GM12878 (cell line): ENCODE measurements around the gene PTPRN2. TPM values are rescaled to one million over a fixed set of nuclear protein-coding genes. Genes with fewer than 3 reads are reported as not detected.

Source experiments
- ATAC-seq: fragments of 200-7000 bp; cut with Tn5 transposase; 3 replicates; pipeline ENCODE4 v1.9.1; 2020; ENCODE audit warnings: mild to moderate bottlenecking, moderate library complexity
- BruUV-seq: library from RNA; stranded (reverse); fragments of 400-500 nt; replicated peaks from 2 replicates; lab custom pipeline; 2021; lab: Mats Ljungman, UMichigan
- CTCF ChIA-PET: fragments of 300-600 bp; sonication (Branson Sonifier 250); formaldehyde crosslinking; extraction: SDS; loops from one replicate; lab custom pipeline; 2021; ENCODE audit warnings: inconsistent platforms; lab: Yijun Ruan, JAX
- POLR2A ChIA-PET: fragments of 350-600 bp; formaldehyde crosslinking; extraction: SDS; loops from one replicate; lab custom pipeline; 2021; ENCODE audit warnings: inconsistent platforms; lab: Charles Lee
- RAD21 ChIA-PET: fragments of 300-600 bp; sonication (Branson Sonifier 250); formaldehyde crosslinking; loops from one replicate; lab custom pipeline; 2023; ENCODE audit warnings: antibody characterized with exemption; ENCODE audit not compliant: unreplicated experiment; lab: Charles Lee
- SMC1A ChIA-PET: fragments of 300-600 bp; sonication (Branson Sonifier 250); formaldehyde crosslinking; loops from one replicate; lab custom pipeline; 2023; ENCODE audit not compliant: unreplicated experiment, uncharacterized antibody; lab: Charles Lee
- DNase-seq: peaks from one replicate; pipeline ENCODE4 v3.0.0-alpha.2; 2011; ENCODE audit warnings: low read depth, low spot score
- FAIRE-seq: peaks from 3 replicates; lab custom pipeline; 2011; peaks lifted over from hg19 to GRCh38; lab: Jason Lieb, UNC
- H2AFZ ChIP-seq: 2 replicates; pipeline ENCODE4 v1.6.0; 2011; ENCODE audit warnings: low read depth, low read length, control low read depth; ENCODE audit not compliant: control insufficient read depth
- H3K27ac ChIP-seq: 2 replicates; pipeline ENCODE4 v1.5.1; 2011; ENCODE audit warnings: control low read depth; ENCODE audit not compliant: control insufficient read depth, insufficient read depth
- H3K27me3 ChIP-seq, 2 experiments: replicated peaks in 1 of 2; 2 replicates each; pipeline versions ENCODE4 v1.6.0 to v1.6.1; 2011; ENCODE audit warnings: low read length in 1 of 2; ENCODE audit not compliant: control insufficient read depth in 2 of 2, insufficient read depth in 2 of 2
- H3K36me3 ChIP-seq, 2 experiments: 2 replicates each; pipeline ENCODE4 v1.5.1; 2011; ENCODE audit warnings: low read length in 1 of 2; ENCODE audit not compliant: control insufficient read depth in 2 of 2, insufficient read depth in 2 of 2
- H3K4me1 ChIP-seq: 2 replicates; pipeline ENCODE4 v1.6.1; 2011; ENCODE audit warnings: mild to moderate bottlenecking, low read length, moderate library complexity, mixed read lengths; ENCODE audit not compliant: control insufficient read depth, insufficient read depth
- H3K4me2 ChIP-seq: 2 replicates; pipeline ENCODE4 v1.6.0; 2011; ENCODE audit warnings: control low read depth; ENCODE audit not compliant: control insufficient read depth, insufficient read depth
- H3K4me3 ChIP-seq: fragments of 200-600 bp; sonication (generic); 2 replicates; pipeline ENCODE4 v1.5.1; 2016
- H3K79me2 ChIP-seq: 2 replicates; pipeline ENCODE4 v1.6.0; 2011; ENCODE audit warnings: low read length; ENCODE audit not compliant: control insufficient read depth, insufficient read depth
- H3K9ac ChIP-seq: 2 replicates; pipeline ENCODE4 v1.8.0; 2011; ENCODE audit warnings: low read length, control low read depth, mixed read lengths; ENCODE audit not compliant: control insufficient read depth, insufficient read depth
- H3K9me3 ChIP-seq: replicated peaks from 3 replicates; pipeline ENCODE4 v1.5.1; 2011; ENCODE audit warnings: mild to moderate bottlenecking, low read length; ENCODE audit not compliant: control insufficient read depth, insufficient read depth
- H4K20me1 ChIP-seq: 2 replicates; pipeline ENCODE4 v1.6.0; 2011; ENCODE audit not compliant: control insufficient read depth, insufficient read depth
- ETV6 ChIP-seq, 2 experiments: fragments of 450-650 bp in 1 of 2; IDR thresholded peaks in 1 of 2; conservative IDR thresholded peaks in 1 of 2; 2 replicates each; pipeline ENCODE4 v1.6.1; 2014; ENCODE audit warnings: antibody characterized with exemption in 1 of 2, borderline replicate concordance in 1 of 2, low read depth in 1 of 2, mild to moderate bottlenecking in 1 of 2, moderate library complexity in 1 of 2
- NR2F1 ChIP-seq: fragments of 450-650 bp; conservative IDR thresholded peaks from 2 replicates; pipeline ENCODE4 v1.6.1; 2017; ENCODE audit warnings: mild to moderate bottlenecking
- PML ChIP-seq: IDR thresholded peaks from 2 replicates; pipeline ENCODE4 v1.6.1; 2012; ENCODE audit warnings: low read length, inconsistent platforms
- RELA ChIP-seq: fragments of 450-650 bp; IDR thresholded peaks from 2 replicates; pipeline ENCODE4 v1.8.0; 2014; ENCODE audit warnings: borderline replicate concordance; ENCODE audit not compliant: partially characterized antibody
- RFX5 ChIP-seq: IDR thresholded peaks from 2 replicates; pipeline ENCODE4 v1.6.1; 2011; ENCODE audit warnings: low read depth, low read length, improper control_type of control experiment
- SMARCA5 ChIP-seq: fragments of 450-650 bp; IDR thresholded peaks from 2 replicates; pipeline ENCODE4 v1.6.1; 2017; ENCODE audit warnings: mild to moderate bottlenecking
- SREBF1 ChIP-seq: IDR thresholded peaks from 2 replicates; pipeline ENCODE4 v1.6.1; 2012; ENCODE audit warnings: mild to moderate bottlenecking, low read length
- STAT1 ChIP-seq: fragments of 450-650 bp; conservative IDR thresholded peaks from 2 replicates; pipeline ENCODE4 v1.6.1; 2014; ENCODE audit warnings: antibody characterized with exemption, mild to moderate bottlenecking
- WGBS: methylation state at CpG from one replicate; pipeline ENCODE4 v1.1.6; 2016; ENCODE audit warnings: low lambda C conversion rate; ENCODE audit not compliant: insufficient replicate concordance, insufficient coverage; ENCODE audit errors: missing lambda C conversion rate; 5-methylcytosine and 5-hydroxymethylcytosine counted together
- in situ Hi-C: fragments of 300-500 bp; cut with MboI; formaldehyde crosslinking; loops from 9 replicates; pipeline ENCODE4 v1.14.3; 2018; ENCODE audit warnings: mixed read lengths
- intact Hi-C: fragments of 100-400 bp; cut with micrococcal nuclease; formaldehyde crosslinking; loops from one replicate; pipeline ENCODE4 v1.14.2; 2022; ENCODE audit not compliant: unreplicated experiment
- polyA plus RNA-seq, 11 experiments: library from polyadenylated mRNA; depleted of rRNA in 4 of 11; unstranded in 6 of 11; stranded (reverse) in 5 of 11; fragments of >200 nt; fragmentation: Nextera tagmentation in 4 of 11; fragmentation: Illumina TruSeq in 1 of 11; extraction: Ambion mirVana in 4 of 11; extraction: Trizol in 1 of 11; gene quantifications; 1 replicate in 1 of 11; 2 replicates in 10 of 11; pipeline versions ENCODE4 v1.2.1 to v1.2.3, GENCODE V29; 2011 to 2016; ENCODE audit warnings: inconsistent platforms in 2 of 11, missing spikeins in 2 of 11, low read depth in 1 of 11
- total RNA-seq, 4 experiments: library from RNA; depleted of rRNA in 3 of 4; stranded (reverse); fragments of >200 nt in 3 of 4; fragmentation: Illumina TruSeq in 1 of 4; extraction: Trizol in 1 of 4; gene quantifications; 2 replicates each; pipeline versions ENCODE4 v1.2.1 to v1.2.3, GENCODE V29; 2013 to 2021
- TF ChIP-seq, protein P1 (sequence below), 3 experiments: IDR thresholded peaks in 2 of 3; conservative IDR thresholded peaks in 1 of 3; 2 replicates each; pipeline ENCODE4 v1.5.1; 2011; ENCODE audit warnings: low read depth in 3 of 3, low read length in 3 of 3, mild to moderate bottlenecking in 3 of 3, control low read depth in 2 of 3, moderate library complexity in 2 of 3, inconsistent platforms in 1 of 3, mixed read lengths in 1 of 3; ENCODE audit not compliant: control insufficient read depth in 2 of 3, insufficient read depth in 1 of 3; ENCODE audit errors: extremely low read depth in 1 of 3
- TF ChIP-seq, protein P2 (sequence below): fragments of 450-650 bp; IDR thresholded peaks from 2 replicates; pipeline ENCODE4 v1.6.1; 2016; ENCODE audit warnings: mild to moderate bottlenecking

The PTPRN2 gene
- total and polyA plus RNA-seq, 10 of the 15 experiments (the other 5 are each of a cell fraction or from before 2014, with no cell fraction given), result 5.4 TPM; not detected in 9

DNA sequence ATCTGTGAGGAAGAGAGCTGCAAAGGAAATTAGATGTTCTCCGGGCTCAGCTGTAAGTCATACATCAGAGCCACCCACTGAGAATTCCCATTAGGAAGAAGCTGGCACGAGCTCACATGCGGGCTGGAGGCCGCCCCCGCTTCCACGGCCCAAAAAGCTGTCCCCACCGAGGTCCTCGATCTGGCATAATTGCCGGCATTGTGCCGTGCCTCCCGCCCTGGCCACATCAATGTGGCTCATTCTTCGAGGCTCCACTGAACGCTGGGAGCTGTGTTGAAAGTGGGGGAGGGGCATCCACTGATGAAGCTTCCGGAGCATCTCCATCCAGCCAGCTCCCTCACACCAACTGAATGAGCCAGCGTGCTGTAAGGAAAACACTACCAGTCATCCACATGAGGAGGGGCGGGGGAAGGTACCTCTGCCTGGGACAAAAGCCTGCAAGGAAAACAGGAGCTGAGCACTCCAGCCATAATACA lies 173.1 kb downstream of the PTPRN2 start:
- no peaks in the 10 kb centered on the region for H3K36me3 ChIP-seq
- H3K27ac ChIP-seq, result no peak overlapping the region
- no peaks in the 10 kb centered on the region for H3K27me3 ChIP-seq
- ChIA-PET CTCF (no interaction called here), SMC1A (no interaction called here), RAD21 (no interaction called here), POLR2A (no interaction called here)
- FAIRE-seq (no peak), DNase-seq (no peak), ATAC-seq (no peak)
- no peaks in the 10 kb centered on the region for H3K4me1 ChIP-seq
- no peaks in the 10 kb centered on the region for H3K79me2 ChIP-seq
- intact Hi-C loops (no loop called here), in situ Hi-C loops (no loop called here)
- no peak for TF ChIP-seq RELA
- no peak for TF ChIP-seq ETV6 (conservative IDR thresholded peaks at IDR 0.05 in 1 of 2, IDR thresholded peaks at IDR 0.05 in 1 of 2; ENCODE audit: borderline replicate concordance in 1 of 2, low read depth in 1 of 2)
- TF ChIP-seq SMARCA5, result no peak
- TF ChIP-seq SREBF1, result no peak
- no peak for TF ChIP-seq RFX5
- no peak for TF ChIP-seq PML
- TF ChIP-seq STAT1, result no peak
- TF ChIP-seq NR2F1, result no peak
- TF ChIP-seq, protein P1, sequence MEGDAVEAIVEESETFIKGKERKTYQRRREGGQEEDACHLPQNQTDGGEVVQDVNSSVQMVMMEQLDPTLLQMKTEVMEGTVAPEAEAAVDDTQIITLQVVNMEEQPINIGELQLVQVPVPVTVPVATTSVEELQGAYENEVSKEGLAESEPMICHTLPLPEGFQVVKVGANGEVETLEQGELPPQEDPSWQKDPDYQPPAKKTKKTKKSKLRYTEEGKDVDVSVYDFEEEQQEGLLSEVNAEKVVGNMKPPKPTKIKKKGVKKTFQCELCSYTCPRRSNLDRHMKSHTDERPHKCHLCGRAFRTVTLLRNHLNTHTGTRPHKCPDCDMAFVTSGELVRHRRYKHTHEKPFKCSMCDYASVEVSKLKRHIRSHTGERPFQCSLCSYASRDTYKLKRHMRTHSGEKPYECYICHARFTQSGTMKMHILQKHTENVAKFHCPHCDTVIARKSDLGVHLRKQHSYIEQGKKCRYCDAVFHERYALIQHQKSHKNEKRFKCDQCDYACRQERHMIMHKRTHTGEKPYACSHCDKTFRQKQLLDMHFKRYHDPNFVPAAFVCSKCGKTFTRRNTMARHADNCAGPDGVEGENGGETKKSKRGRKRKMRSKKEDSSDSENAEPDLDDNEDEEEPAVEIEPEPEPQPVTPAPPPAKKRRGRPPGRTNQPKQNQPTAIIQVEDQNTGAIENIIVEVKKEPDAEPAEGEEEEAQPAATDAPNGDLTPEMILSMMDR (IDR thresholded peaks at IDR 0.05 in 2 of 3, conservative IDR thresholded peaks at IDR 0.05 in 1 of 3; ENCODE audit: control insufficient read depth in 2 of 3, extremely low read depth in 1 of 3, insufficient read depth in 1 of 3, low read depth in 3 of 3, low read length in 3 of 3), result no peak
- TF ChIP-seq, protein P2, sequence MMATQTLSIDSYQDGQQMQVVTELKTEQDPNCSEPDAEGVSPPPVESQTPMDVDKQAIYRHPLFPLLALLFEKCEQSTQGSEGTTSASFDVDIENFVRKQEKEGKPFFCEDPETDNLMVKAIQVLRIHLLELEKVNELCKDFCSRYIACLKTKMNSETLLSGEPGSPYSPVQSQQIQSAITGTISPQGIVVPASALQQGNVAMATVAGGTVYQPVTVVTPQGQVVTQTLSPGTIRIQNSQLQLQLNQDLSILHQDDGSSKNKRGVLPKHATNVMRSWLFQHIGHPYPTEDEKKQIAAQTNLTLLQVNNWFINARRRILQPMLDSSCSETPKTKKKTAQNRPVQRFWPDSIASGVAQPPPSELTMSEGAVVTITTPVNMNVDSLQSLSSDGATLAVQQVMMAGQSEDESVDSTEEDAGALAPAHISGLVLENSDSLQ, result no peak
- H3K9ac ChIP-seq, result no peak overlapping the region
- H3K4me3 ChIP-seq, result no peak overlapping the region
- WGBS, result 54% methylated on average over 16 of the region's 16 CpGs
- H3K9me3 ChIP-seq, result no peaks in the 10 kb centered on the region; the same call in 2 of the 3 replicates
- H4K20me1 ChIP-seq, result no peaks in the 10 kb centered on the region
- H2AFZ ChIP-seq, result no peak overlapping the region
- no TSS peak for BruUV-seq
- H3K4me2 ChIP-seq, result no peak overlapping the region
